HL-60 (cell line): ENCODE data around the gene BANP.
"Not testable (repeated sequence)": the region's sequence is repeated elsewhere in the genome, so short reads cannot be mapped to it uniquely, and the experiment has no call there.

Source experiments
- DNase-seq, 2 experiments: peaks; one replicate each; pipeline ENCODE4 v3.0.0-alpha.2; 2010 to 2020; ENCODE audit warnings: low read depth in 1 of 2, low spot score in 1 of 2
- H3K27ac ChIP-seq: fragments of 250-450 bp; sonication (Bioruptor Pico); replicated peaks from 2 replicates; pipeline ENCODE4 v1.5.1; 2020; ENCODE audit warnings: mild to moderate bottlenecking, moderate library complexity
- H3K27me3 ChIP-seq: fragments of 250-450 bp; sonication (Bioruptor Pico); 2 replicates; pipeline ENCODE4 v1.5.1; 2021; ENCODE audit warnings: mild to moderate bottlenecking, moderate library complexity; ENCODE audit not compliant: insufficient read depth, poor library complexity, severe bottlenecking
- H3K4me3 ChIP-seq: replicated peaks from 2 replicates; pipeline ENCODE4 v1.5.1; 2011; ENCODE audit warnings: mild to moderate bottlenecking, control low read depth, low read length; ENCODE audit not compliant: insufficient read depth
- CTCF ChIP-seq: IDR thresholded peaks from one replicate; pipeline ENCODE4 v1.5.1; 2011; ENCODE audit warnings: low read length, control low read depth, inconsistent platforms; ENCODE audit not compliant: insufficient read depth
- GABPA ChIP-seq: IDR thresholded peaks from 2 replicates; pipeline ENCODE4 v1.6.1; 2012; ENCODE audit warnings: low read depth
- POLR2AphosphoS5 ChIP-seq: IDR thresholded peaks from 2 replicates; pipeline ENCODE4 v1.6.1; 2012; ENCODE audit warnings: low read depth
- REST ChIP-seq: IDR thresholded peaks from 2 replicates; pipeline ENCODE4 v1.6.1; 2012; ENCODE audit warnings: low read depth; ENCODE audit not compliant: insufficient replicate concordance
- SPI1 ChIP-seq: IDR thresholded peaks from 2 replicates; pipeline ENCODE4 v1.6.1; 2012; ENCODE audit warnings: low read depth, mild to moderate bottlenecking, borderline replicate concordance

BANP gene

GRCh38 chr16:88039591-88039990 is 88.4 kb downstream of the BANP start:
- Histone ChIP-seq H3K4me3 (no peak overlapping the region), H3K27ac (no peak overlapping the region), H3K27me3 (no peaks in the 10 kb centered on the region)
- no peak for TF ChIP-seq GABPA
- TF ChIP-seq POLR2AphosphoS5, result no peak
- TF ChIP-seq REST, result no peak
- no peak for TF ChIP-seq SPI1
- TF ChIP-seq CTCF, result no peak
- no peak for DNase-seq

DNA sequence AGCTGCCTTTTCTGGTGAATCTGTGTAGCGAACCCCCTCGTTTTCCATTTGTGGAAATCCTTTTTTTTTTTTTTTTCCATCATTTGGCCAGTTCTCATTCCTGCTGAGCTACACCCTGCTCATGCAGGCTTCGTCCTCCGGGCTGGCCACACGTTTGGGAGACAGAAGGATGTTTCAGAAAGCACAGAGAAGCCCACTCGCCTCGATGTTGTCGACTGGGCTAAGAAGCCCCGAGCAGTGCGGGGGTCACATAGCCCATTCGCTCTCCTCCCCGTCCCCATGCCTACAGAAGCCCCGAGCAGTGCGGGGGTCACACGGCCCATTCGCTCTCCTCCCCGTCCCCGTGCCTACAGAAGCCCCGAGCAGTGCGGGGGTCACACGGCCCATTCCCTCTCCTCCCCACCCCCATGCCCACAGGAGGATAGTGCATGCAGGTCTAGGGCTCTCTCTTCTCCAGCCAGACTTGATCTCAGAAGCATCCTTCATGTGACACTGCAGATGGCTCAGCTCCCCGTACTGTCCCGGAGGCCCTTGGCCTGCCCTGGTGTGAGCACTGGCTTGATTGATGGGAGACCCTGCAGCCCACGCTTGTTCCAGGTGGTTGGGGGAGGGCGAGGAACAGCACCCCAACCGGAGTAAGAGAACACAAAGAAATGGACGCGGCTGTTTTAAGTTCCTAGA is 89.1 kb downstream of the BANP start:
- not testable (repeated sequence) for H3K4me3 ChIP-seq, H3K27ac ChIP-seq, DNase-seq, H3K27me3 ChIP-seq

- DNase-seq, H3K27me3 ChIP-seq, H3K27ac ChIP-seq, H3K4me3 ChIP-seq: not testable (repeated sequence)
Observed at GRCh38 chr16:88040877-88041244, 89.6 kb downstream of the BANP start.

DNA sequence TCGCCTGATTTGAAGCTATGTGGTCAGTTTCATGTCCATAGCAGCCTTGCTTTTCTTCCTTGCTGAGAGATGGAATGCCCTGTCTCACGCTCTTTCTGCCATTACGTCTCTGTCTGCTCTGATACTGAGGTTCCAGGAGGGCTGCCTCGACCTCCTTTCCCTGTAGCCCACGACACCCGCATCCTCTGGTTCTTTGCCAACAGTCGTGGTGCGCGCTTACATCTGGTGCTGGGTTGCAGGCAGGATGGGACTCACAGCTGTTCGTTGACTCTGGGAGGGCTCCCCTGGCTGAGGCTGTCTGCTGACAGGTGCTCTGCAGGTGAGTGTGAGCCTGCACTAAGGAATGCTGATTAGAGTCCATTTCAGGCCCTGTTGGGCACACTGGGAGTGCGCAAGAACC is 90.3 kb downstream of the BANP start:
- H3K27ac ChIP-seq, DNase-seq, H3K4me3 ChIP-seq, H3K27me3 ChIP-seq: not testable (repeated sequence)

DNA sequence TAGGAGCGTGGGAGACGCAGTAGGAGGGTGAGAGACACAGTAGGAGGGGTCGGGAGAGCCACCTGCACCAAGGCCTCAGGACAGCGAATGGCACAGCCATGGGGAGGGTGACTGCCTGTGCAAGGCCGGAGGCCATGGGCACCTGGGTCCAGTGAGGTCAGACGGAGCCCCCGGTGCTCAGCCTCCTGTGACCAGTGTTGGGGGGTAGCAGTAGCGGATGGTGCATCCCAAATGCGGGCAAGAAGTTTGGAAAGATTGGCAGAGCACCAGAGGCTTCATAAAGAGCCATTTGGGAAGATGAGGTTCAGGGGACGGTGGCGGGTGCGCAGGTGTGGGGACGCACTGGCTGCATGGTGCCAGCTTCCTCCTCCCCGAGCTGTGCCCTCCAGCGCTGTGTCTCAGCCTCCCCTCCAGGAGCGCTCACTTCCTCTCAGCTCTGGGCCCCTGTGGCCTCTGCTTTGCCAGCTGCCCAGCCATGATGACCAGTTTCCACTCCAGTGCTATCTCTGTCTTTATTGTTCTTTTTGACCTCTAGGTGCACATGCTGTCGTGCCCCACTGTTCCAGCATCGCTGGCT is 90.8 kb downstream of the BANP start:
- not testable (repeated sequence) for H3K4me3 ChIP-seq

DNA sequence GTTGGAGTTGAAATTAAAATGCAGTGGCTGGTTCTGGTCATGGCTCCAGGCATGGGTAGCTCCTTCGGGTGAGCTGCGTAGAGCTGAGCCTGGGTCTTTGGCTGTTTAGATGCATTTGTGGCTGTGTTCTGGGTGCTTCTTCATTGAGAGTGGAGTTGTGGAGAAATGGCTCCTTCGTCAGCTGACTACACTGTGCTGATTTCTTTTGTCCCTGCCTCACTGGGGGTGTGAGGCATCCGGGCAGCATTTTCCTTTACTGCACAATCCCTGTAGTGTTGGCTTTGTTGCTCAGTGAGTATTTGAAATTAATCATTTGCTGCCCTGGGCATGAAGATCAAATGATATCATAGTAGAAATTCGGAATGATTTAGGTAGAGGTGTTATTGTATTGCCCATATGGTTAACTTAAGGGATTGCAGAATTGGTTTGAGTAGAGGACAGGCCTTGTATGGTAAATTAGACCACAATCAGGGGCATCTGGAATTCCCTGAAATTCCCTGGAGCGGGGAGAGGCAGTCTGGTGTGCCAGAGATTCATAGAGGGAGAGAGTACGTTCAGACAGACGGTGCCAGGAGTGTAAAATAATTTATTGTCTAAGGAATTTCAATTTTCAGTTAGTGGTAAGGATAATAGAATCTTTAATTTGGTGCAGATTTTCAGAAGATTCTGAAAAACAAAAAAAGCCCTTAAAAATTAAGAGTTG is 92.1 kb downstream of the BANP start:
- H3K27ac ChIP-seq, H3K4me3 ChIP-seq, H3K27me3 ChIP-seq, DNase-seq: not testable (repeated sequence)

More for the DNA sequence above, 90.8 kb downstream of the BANP start:
- not testable (repeated sequence) for H3K27me3 ChIP-seq, DNase-seq, H3K27ac ChIP-seq

DNA sequence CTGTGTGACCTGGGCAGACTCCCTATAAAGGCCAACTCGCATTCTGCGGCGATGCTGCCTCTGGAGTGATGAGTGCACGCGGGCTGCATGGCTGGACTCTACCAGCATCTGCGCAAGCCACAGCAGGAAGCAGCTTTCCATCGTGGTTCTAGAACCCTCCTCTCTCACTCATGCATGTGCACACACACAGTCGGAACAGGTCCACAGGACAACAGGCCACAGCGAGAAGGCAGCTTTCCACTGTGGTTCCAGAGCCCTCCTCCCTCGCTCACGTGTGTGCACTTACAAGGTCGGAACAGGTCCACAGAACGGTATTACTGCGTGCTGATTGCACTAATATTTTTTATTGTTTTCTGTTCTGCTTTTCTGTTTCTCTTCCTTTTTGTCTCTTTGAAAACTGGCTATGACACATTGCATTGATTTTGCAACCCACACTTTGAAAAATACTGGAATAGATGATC is 92.9 kb downstream of the BANP start:
- not testable (repeated sequence) for H3K4me3 ChIP-seq, H3K27ac ChIP-seq, H3K27me3 ChIP-seq
- peak in 1 of 2 experiments; percentile 22 for DNase-seq

GRCh38 chr16:88045361-88045760 is 94.1 kb downstream of the BANP start:
- DNase-seq, H3K27me3 ChIP-seq, H3K27ac ChIP-seq, H3K4me3 ChIP-seq: not testable (repeated sequence)
